Tibial nerve (tissue), 4 donors: ENCODE data around the gene FOXRED1. TPM values are rescaled to one million over a fixed set of nuclear protein-coding genes. Genes with fewer than 3 reads are reported as not detected.
A peak's percentile ranks its signal among the peaks of the same experiment; 100 is the strongest.

ENCODE experiments used
- DNase-seq, 2 donors: peaks; one replicate each; pipeline ENCODE4 v3.0.0-alpha.2; 2019; ENCODE audit warnings: low spot score in 2 of 2
- H3K27ac ChIP-seq, 4 donors: fragments of 200-600 bp; sonication (generic) in 3 of 4; one replicate each; pipeline ENCODE4 v1.5.1; 2017 to 2019; ENCODE audit warnings: mild to moderate bottlenecking in 1 of 4
- H3K27me3 ChIP-seq, 2 donors: fragments of 200-600 bp; sonication (generic) in 1 of 2; one replicate each; pipeline versions ENCODE4 v1.5.1 to v1.6.0; 2017 to 2019
- H3K36me3 ChIP-seq, 3 donors: fragments of 200-600 bp; sonication (generic); one replicate each; pipeline ENCODE4 v1.5.1; 2018 to 2019
- H3K4me1 ChIP-seq, 4 donors: fragments of 200-600 bp; sonication (generic) in 3 of 4; one replicate each; pipeline ENCODE4 v1.5.1; 2017 to 2019
- H3K4me3 ChIP-seq, 4 donors: fragments of 200-600 bp; sonication (generic) in 3 of 4; one replicate each; pipeline ENCODE4 v1.5.1; 2017 to 2019; ENCODE audit warnings: mild to moderate bottlenecking in 1 of 4, moderate library complexity in 1 of 4
- H3K9me3 ChIP-seq, 4 donors: fragments of 200-600 bp; sonication (generic) in 3 of 4; one replicate each; pipeline ENCODE4 v1.5.1; 2017 to 2019
- EP300 ChIP-seq, 2 donors: sonication (generic); formaldehyde crosslinking; IDR thresholded peaks; one replicate each; pipeline ENCODE4 v1.6.1; 2017; ENCODE audit warnings: antibody characterized with exemption in 2 of 2, mild to moderate bottlenecking in 1 of 2
- POLR2A ChIP-seq, 2 donors: fragments of 450-650 bp; IDR thresholded peaks; one replicate each; pipeline ENCODE4 v1.6.1; 2017; ENCODE audit warnings: antibody characterized with exemption in 2 of 2, mild to moderate bottlenecking in 2 of 2, moderate library complexity in 2 of 2
- WGBS, 2 donors: methylation state at CpG; one replicate each; pipeline ENCODE4 v1.1.5; 2018; 5-methylcytosine and 5-hydroxymethylcytosine counted together
- total RNA-seq, 4 donors: library from RNA; depleted of rRNA; stranded (reverse); fragments of >200 nt; gene quantifications; one replicate each; pipeline ENCODE4 v1.1.0, GENCODE V29; 2016
- TF ChIP-seq, protein P1 (sequence below), 5 experiments: fragments of 200-600 bp in 3 of 5; fragments of 450-650 bp in 2 of 5; sonication (generic) in 3 of 5; IDR thresholded peaks; one replicate each; pipeline ENCODE4 v1.5.1; 2016 to 2019; ENCODE audit warnings: antibody characterized with exemption in 5 of 5, mild to moderate bottlenecking in 3 of 5, moderate library complexity in 2 of 5

The FOXRED1 gene
- total RNA-seq, 4 donors from 2014 or later: 17.9 to 29.5 (median 20.4) TPM

DNA sequence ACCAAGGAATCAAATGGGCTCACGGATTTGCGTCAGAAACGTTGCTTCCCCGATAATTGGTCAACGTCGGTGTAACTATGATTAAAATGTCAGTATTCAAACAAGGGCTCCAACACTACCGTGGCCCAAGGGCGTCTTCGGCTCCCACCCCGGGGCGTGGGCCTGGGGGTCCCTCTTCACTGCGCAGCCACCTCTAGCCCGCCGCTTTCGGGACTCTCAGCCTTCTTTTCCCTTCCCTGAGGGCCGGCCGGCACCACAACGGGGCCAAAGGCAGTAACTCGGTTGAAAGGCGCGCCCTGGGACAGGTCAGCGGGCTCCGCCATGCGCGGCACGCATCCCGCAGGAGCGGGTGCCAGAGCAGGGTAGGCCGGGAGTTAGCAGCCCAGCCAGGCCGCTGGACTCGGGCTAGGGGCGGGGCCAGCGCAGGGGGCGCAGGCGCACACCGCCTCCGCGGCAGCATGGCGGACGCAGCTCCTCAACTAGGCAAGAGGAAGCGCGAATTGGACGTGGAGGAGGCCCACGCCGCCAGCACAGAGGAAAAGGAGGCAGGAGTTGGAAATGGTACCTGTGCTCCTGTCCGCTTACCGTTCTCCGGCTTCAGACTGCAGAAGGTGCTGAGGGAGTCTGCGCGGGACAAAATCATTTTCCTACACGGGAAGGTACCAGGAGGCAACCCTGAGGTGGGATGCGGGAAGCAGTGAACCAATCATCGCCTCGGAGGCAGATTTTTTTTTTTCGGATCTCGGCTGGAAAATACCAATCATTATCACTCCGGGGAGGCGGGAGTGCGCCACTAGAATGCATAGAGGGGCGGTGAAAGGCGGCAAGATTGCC is 34.9 kb downstream of the FOXRED1 start, which contains the start of gene DCPS:
DCPS (plus strand) TSS at position 438 of the 834 bp plus-strand sequence; CDS start at position 459, 21 bp downstream.
- peak within 1 kb of the TSS; percentile 65 to 89 (median 71) for H3K4me3 ChIP-seq
- peak within 1 kb of the TSS; percentile 79 to 96 (median 91) for H3K27ac ChIP-seq
- H3K27me3 ChIP-seq: no peaks in the 10 kb centered on the region
- peaks cover 0 to 29% (median 0%) of the 10 kb centered on the region in 3 donors for H3K36me3 ChIP-seq
- 2% methylated on average over 48 to 60 of the region's 61 CpGs for WGBS, 2 donors
- no peaks in the 10 kb centered on the region for H3K9me3 ChIP-seq
- TF ChIP-seq POLR2A (IDR thresholded peaks at IDR 0.05): peak; percentile 20 to 73
- peak; percentile 27 to 89 for TF ChIP-seq EP300 (IDR thresholded peaks at IDR 0.05)
- TF ChIP-seq, protein P1, sequence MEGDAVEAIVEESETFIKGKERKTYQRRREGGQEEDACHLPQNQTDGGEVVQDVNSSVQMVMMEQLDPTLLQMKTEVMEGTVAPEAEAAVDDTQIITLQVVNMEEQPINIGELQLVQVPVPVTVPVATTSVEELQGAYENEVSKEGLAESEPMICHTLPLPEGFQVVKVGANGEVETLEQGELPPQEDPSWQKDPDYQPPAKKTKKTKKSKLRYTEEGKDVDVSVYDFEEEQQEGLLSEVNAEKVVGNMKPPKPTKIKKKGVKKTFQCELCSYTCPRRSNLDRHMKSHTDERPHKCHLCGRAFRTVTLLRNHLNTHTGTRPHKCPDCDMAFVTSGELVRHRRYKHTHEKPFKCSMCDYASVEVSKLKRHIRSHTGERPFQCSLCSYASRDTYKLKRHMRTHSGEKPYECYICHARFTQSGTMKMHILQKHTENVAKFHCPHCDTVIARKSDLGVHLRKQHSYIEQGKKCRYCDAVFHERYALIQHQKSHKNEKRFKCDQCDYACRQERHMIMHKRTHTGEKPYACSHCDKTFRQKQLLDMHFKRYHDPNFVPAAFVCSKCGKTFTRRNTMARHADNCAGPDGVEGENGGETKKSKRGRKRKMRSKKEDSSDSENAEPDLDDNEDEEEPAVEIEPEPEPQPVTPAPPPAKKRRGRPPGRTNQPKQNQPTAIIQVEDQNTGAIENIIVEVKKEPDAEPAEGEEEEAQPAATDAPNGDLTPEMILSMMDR (IDR thresholded peaks at IDR 0.05): no peak
- peaks cover 0 to 53% (median 13%) of the 10 kb centered on the region in 4 donors for H3K4me1 ChIP-seq
- peak; percentile 77 to 80 for DNase-seq

DNA sequence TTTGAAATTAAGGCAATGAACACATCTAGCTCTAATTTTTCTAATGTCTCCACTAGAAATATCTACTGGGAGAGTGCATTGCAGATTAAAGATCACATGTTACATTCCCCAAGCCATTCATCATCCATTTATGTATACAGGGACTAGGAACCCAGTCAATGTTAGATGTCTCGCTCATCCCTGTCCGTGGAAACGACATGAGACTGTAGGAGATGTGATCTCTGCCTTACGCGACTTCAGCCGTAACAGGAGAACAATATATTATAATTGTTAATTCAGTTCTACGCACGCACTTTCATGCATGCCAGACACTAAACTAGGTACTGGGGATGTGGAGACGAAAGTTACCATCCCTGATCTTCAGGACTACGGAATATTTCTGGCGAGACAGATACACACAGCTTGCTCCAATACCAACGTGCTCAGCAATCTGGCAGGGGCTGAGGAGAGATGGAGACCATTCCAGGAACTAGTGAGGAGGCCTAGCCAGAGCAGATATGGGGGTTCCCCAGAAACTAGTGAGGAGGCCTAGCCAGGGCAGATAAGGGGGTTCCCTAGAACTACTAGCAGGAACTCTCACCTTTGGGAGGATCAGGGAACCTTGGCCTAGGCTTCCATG is 35.6 kb downstream of the FOXRED1 start:
- no peaks in the 10 kb centered on the region for H3K27me3 ChIP-seq
- WGBS, 2 donors: 28 to 40% methylated on average over 12 of the region's 12 CpGs
- TF ChIP-seq EP300 (IDR thresholded peaks at IDR 0.05) (no peak), POLR2A (IDR thresholded peaks at IDR 0.05) (no peak)
- TF ChIP-seq, protein P1 (IDR thresholded peaks at IDR 0.05): no peak
- peaks cover 0 to 27% (median 0%) of the 10 kb centered on the region in 3 donors for H3K36me3 ChIP-seq
- peak overlapping the region; percentile 79 to 96 (median 91) for H3K27ac ChIP-seq
- DNase-seq: no peak
- peaks cover 0 to 53% (median 13%) of the 10 kb centered on the region in 4 donors for H3K4me1 ChIP-seq
- no peaks in the 10 kb centered on the region for H3K9me3 ChIP-seq
- peak overlapping the region; percentile 65 to 89 (median 71) for H3K4me3 ChIP-seq

DNA sequence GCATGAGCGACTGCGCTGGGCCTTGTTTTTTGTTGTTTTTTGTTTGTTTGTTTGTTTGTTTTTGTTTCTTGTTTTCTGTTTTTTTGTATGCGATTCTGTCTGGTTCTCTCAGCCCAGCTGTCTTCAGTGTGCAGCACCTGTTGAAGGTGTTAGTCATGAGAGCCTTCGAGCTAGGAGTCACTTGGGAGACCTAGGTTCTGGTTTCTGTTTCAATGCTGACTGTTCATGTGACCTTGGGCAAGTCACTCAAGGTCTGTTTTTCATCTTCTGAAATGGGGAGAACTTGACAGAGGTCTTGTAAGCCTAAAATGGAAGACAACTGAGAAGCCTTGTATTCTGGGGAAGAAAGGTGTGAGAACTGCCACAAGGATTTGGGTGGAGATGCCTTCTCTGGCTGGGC is 36.7 kb downstream of the FOXRED1 start:
- Histone ChIP-seq H3K9me3 (no peaks in the 10 kb centered on the region), H3K27ac (peak overlapping the region in 2 of 4 donors; percentile 6 to 39), H3K27me3 (no peaks in the 10 kb centered on the region), H3K4me1 (peaks cover 0 to 63% (median 17%) of the 10 kb centered on the region in 4 donors), H3K36me3 (peaks cover 0 to 20% (median 0%) of the 10 kb centered on the region in 3 donors), H3K4me3 (no peak overlapping the region)
- TF ChIP-seq, protein P1 (IDR thresholded peaks at IDR 0.05): no peak
- WGBS, 2 donors: 91 to 93% methylated on average over 4 of the region's 4 CpGs
- no peak for DNase-seq

DNA sequence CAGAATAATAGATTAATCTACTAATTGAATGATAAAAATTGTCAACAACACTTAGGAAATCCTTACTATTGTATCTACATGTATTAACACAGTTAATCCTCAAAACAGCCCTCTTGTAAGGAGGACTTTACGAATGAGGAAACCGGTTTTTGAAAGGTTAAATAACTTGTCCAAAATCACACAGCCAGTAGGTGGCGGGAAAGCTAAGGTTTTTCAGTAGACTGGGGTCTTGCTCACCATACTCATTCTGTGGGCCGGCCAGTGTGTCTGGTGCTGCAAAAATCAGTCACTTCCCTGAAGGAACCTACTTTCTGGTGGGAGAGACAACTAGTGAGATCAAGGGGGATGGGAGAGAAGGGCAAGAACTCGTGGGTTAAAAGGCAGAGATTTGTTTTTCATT is 38.8 kb downstream of the FOXRED1 start:
- Histone ChIP-seq H3K27me3 (no peaks in the 10 kb centered on the region), H3K4me1 (peaks cover 0 to 76% (median 22%) of the 10 kb centered on the region in 4 donors), H3K4me3 (no peak overlapping the region), H3K9me3 (no peaks in the 10 kb centered on the region), H3K27ac (peak overlapping the region in 2 of 4 donors; percentile 45 to 72), H3K36me3 (peaks cover 0 to 14% (median 0%) of the 10 kb centered on the region in 3 donors)
- WGBS, 2 donors: 9 to 15% methylated on average over 5 of the region's 5 CpGs
- no peak for TF ChIP-seq POLR2A (IDR thresholded peaks at IDR 0.05)
- TF ChIP-seq, protein P1 (IDR thresholded peaks at IDR 0.05): peak in 3 of 5 experiments; percentile 17 to 45 (median 30)
- no peak for DNase-seq
